ENCODE data around the gene DUSP12. TPM values are rescaled to one million over a fixed set of nuclear protein-coding genes. Genes with fewer than 3 reads are reported as not detected.
A peak's percentile ranks its signal among the peaks of the same experiment; 100 is the strongest.

DUSP12 gene
- total RNA-seq, 3 donors from 2014 or later: 14.6 to 44.9 (median 36.1) TPM

DNA sequence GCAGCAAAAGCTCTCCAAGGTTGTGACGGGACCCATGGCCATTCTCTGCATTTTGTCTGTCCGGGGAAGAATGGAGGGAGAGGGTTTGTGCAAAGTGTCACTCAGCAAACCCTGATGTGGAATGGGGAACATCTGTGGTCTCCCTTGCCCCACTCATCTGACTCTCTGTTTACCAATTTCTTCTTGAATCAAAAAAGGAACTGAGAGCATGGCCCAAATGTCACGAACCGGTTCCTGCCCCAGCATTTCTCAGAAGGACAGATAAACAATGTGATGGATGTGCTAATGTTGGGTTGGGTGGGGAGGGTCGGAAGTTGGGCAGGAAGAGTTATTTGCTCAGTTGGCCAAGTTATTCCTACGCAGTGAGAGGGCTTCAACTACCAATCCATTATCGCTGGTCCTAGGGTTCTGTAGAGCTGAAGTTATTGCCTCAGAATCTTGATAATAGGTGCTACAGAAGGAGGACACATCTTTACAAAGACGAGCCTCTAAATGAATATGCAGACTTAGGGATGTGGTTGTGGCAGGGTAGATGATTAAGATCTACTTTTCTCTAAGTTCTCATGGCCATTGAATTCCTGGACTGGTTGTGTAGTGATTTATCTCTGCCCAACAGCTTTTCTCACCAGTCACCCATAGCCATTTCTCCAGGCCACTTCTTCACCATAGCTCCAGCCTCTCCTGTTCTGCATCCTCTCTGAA, 9.6 kb upstream of the DUSP12 start:
- no peaks in the 10 kb centered on the region for H3K27me3 ChIP-seq
- H3K27ac ChIP-seq: peak overlapping the region in 1 of 2 donors; percentile 5
- no peaks in the 10 kb centered on the region for H3K9me3 ChIP-seq
- no peak for DNase-seq (ENCODE audit: low spot score in 2 of 2)
- intact Hi-C loops (cut with DNase I; ENCODE audit: low total_unique reads): loop anchor here (10.0 kb wide), 1 partner anchor 255 kb away; no protein-coding TSS in a partner anchor
- no peaks in the 10 kb centered on the region for H3K36me3 ChIP-seq
- no peaks in the 10 kb centered on the region for H3K4me1 ChIP-seq
- TF ChIP-seq POLR2A (IDR thresholded peaks at IDR 0.05): no peak
- H3K4me3 ChIP-seq: no peak overlapping the region

DNA sequence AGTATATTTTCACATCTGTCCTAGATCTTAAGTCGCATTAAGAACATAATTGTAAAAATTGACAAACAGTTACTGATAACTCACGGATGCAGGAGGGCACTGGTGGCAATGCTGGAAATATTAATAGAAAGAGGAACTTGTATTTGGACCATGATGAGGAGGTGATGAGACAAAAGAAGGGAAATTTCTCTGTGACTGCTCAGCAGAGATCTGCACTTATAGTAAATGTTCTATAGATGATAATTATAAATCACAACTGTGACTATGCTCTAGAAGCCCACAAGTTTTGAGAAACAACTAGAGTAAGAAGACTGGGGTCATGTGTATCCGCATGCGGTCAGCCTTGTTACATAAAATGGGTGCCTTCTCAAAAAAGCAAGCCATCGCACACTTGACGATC, 8.7 kb upstream of the DUSP12 start:
- intact Hi-C loops (cut with DNase I; ENCODE audit: low total_unique reads): loop anchor here (10.0 kb wide), 1 partner anchor 256 kb away; no protein-coding TSS in a partner anchor
- no peak for DNase-seq (ENCODE audit: low spot score in 2 of 2)
- H3K4me3 ChIP-seq: no peak overlapping the region
- H3K4me1 ChIP-seq: no peaks in the 10 kb centered on the region
- H3K27ac ChIP-seq: no peak overlapping the region
- no peaks in the 10 kb centered on the region for H3K9me3 ChIP-seq
- no peaks in the 10 kb centered on the region for H3K27me3 ChIP-seq
- no peak for TF ChIP-seq POLR2AphosphoS5 (IDR thresholded peaks at IDR 0.05)
- no peak for TF ChIP-seq POLR2A (IDR thresholded peaks at IDR 0.05)
- H3K36me3 ChIP-seq: no peaks in the 10 kb centered on the region

DNA sequence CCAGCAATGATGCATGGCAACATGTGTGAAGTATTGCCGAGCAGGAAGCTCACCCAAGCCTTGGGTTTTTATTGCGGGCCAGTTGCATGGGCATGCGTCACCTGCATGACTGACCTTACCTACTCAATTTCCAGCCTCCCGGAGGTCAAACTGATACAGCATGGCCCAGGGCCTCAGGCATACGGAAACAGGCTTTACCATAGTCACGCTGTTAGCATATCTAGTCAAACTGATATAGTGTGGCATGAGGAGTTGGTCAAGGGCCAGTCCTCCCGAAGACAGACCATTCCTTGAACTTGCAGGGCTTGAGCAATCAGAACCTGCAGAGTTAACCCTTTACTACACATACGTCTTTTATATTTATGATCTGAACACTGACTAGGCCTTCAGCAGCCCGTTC, 6.4 kb upstream of the DUSP12 start:
- Histone ChIP-seq H3K27ac (no peak overlapping the region), H3K9me3 (no peaks in the 10 kb centered on the region), H3K4me1 (no peaks in the 10 kb centered on the region), H3K4me3 (no peak overlapping the region), H3K36me3 (no peaks in the 10 kb centered on the region), H3K27me3 (no peaks in the 10 kb centered on the region)
- intact Hi-C loops (cut with DNase I; ENCODE audit: low total_unique reads): loop anchor here (10.0 kb wide), 1 partner anchor 258 kb away; no protein-coding TSS in a partner anchor
- no peak for DNase-seq (ENCODE audit: low spot score in 2 of 2)
- TF ChIP-seq POLR2A (IDR thresholded peaks at IDR 0.05) (no peak), POLR2AphosphoS5 (IDR thresholded peaks at IDR 0.05) (no peak)
- TF ChIP-seq, protein P1, sequence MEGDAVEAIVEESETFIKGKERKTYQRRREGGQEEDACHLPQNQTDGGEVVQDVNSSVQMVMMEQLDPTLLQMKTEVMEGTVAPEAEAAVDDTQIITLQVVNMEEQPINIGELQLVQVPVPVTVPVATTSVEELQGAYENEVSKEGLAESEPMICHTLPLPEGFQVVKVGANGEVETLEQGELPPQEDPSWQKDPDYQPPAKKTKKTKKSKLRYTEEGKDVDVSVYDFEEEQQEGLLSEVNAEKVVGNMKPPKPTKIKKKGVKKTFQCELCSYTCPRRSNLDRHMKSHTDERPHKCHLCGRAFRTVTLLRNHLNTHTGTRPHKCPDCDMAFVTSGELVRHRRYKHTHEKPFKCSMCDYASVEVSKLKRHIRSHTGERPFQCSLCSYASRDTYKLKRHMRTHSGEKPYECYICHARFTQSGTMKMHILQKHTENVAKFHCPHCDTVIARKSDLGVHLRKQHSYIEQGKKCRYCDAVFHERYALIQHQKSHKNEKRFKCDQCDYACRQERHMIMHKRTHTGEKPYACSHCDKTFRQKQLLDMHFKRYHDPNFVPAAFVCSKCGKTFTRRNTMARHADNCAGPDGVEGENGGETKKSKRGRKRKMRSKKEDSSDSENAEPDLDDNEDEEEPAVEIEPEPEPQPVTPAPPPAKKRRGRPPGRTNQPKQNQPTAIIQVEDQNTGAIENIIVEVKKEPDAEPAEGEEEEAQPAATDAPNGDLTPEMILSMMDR (IDR thresholded peaks at IDR 0.05): no peak

GRCh38 chr1:161747801-161748200, 1.8 kb upstream of the DUSP12 start:
- Histone ChIP-seq H3K36me3 (no peaks in the 10 kb centered on the region), H3K27ac (no peak overlapping the region), H3K27me3 (no peaks in the 10 kb centered on the region), H3K4me1 (peaks cover 0 to 3% of the 10 kb centered on the region in 2 donors), H3K9me3 (no peaks in the 10 kb centered on the region), H3K4me3 (no peak overlapping the region)
- no peak for TF ChIP-seq POLR2AphosphoS5 (IDR thresholded peaks at IDR 0.05)
- TF ChIP-seq, protein P1 (IDR thresholded peaks at IDR 0.05): no peak
- no peak for TF ChIP-seq POLR2A (IDR thresholded peaks at IDR 0.05)
- DNase-seq (ENCODE audit: low spot score in 2 of 2): no peak
- intact Hi-C loops (cut with DNase I; ENCODE audit: low total_unique reads): loop anchor here (10.0 kb wide), 1 partner anchor 263 kb away; no protein-coding TSS in a partner anchor

DNA sequence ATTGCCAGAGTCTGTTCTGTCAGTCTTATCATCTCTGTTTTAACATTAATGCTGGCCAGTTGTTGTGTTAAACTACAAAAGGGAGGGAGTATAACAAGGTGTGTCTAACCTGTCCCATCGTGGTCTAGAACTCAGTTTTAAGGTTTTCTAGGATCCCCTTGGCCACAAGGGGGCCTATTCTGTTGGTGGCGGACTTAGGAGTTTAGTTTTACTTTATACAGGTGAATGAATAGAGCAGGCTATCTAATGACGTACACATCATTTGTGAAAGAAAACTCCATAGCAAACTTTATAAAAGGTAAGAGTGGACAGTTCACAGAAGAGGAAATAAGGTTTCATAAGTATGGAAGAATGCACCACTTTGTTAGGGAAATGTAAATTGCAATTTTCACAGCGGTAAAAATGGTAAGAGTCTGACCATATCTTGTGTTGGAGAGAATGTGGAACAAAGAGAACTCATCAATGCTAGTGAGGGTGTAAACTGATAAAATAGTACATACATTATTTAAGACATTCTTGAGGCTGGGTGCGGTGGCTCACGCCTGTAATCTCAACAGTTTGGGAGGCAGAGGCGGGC, 14.0 kb downstream of the DUSP12 start:
- intact Hi-C loops (cut with DNase I; ENCODE audit: low total_unique reads): no loop called here
- no peaks in the 10 kb centered on the region for H3K9me3 ChIP-seq
- TF ChIP-seq, protein P1 (IDR thresholded peaks at IDR 0.05): peak in 2 of 3 donors; percentile 14 to 32
- TF ChIP-seq POLR2AphosphoS5 (IDR thresholded peaks at IDR 0.05): no peak
- H3K4me1 ChIP-seq: no peaks in the 10 kb centered on the region
- H3K4me3 ChIP-seq: no peak overlapping the region
- no peaks in the 10 kb centered on the region for H3K36me3 ChIP-seq
- no peak overlapping the region for H3K27ac ChIP-seq
- DNase-seq (ENCODE audit: low spot score in 2 of 2): no peak
- no peaks in the 10 kb centered on the region for H3K27me3 ChIP-seq
